ENCODE data around the gene MYO16. TPM values are rescaled to one million over a fixed set of nuclear protein-coding genes. Genes with fewer than 3 reads are reported as not detected.
"Not testable (repeated sequence)": the region's sequence is repeated elsewhere in the genome, so short reads cannot be mapped to it uniquely, and the experiment has no call there.

MYO16 gene
- polyA plus RNA-seq, 1 donor: 14.5 TPM

DNA sequence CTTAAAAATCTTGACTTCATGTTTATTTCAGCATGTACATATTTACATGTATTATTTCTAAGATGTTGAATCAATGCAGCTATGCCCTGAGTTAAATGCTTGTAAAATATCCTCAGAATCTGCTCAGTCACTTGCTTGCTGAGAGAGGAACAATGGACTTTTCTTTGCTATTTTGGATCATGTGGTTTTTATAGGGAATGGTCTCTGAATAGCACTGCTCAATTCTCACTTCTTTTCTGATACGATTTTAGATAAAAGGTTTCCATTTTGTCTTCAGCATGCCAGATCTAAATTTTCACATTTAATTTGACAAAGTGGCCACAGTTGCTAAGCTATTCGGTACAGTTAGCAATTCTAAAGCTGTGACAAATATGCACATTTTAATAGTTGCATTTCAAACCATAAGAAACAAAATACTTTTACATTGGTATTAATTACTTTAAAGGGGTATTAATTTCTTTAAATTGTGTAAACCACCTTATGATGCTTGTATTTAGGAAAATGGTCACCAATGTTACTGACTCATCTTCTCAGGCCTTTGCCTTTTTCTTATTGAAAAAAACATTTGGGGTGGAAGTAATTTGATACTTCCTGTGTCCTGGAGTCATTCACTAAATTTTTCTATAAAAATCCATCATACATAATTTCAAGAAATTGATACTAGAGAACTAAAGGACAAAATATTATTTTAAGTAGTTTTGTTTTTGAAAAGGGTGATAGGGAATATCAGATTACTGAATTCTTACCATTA, 113.5 kb downstream of the MYO16 start:
- DNase-seq (ENCODE audit: low read depth): no peak

DNA sequence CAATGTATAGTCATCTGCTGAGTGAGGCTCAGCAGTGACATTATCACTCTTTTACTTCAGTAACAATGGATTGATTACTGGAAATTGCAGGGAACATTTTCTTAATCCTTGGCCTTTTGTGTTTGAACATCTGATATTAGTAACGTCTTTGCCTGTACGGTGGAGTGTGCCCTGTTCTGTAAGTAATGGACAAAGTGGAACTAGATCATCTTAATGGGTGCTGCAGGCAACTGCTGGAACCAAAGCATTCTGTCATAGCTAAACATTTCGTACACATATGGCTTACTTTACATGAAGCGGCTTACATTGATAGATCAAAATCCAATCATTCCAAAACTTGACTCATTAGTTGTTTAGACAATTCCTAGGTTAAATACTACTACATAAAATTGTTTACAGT, 114.1 kb downstream of the MYO16 start:
- no peak for DNase-seq (ENCODE audit: low read depth)

GRCh38 chr13:108747843-108748242, 118.4 kb downstream of the MYO16 start:
- no peak for DNase-seq (ENCODE audit: low read depth)

DNA sequence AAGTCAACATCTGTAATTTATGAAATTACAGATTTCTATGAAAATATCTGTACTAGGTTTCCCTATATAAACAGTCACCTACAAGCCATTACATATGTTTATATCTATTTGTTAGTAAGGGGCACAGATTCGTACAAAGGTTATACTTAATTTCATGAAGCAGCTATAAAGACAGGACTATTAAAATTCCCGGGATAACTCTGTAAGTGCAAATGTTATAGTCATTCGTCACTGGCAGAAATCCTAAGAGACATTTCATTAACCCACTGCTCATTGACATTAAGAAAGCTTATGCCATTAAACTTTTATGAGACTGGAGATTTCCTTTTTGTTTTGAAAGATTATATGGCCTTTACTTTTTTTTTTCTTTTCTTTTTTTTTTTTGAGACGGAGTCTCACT, 122.9 kb downstream of the MYO16 start:
- no peak for DNase-seq (ENCODE audit: low read depth)

DNA sequence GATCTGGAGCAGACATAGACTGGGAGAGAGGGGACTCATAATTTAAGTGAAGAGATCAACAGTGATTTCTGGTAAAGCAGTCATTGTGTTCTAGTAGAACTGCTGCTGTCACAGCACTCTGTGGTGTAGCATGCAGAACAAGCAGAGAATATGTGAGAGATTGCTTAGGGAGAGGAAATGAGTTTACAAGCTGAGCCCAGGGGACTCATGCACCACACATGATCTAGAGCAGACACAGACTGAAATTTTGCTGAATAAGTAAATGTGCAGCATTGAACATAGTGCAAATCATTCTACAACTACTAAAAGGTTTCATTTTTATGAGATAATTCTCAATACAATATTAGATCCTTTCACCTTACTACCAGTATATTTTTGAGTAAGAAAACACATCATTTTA, 125.7 kb downstream of the MYO16 start:
- peak; percentile 29 for DNase-seq (ENCODE audit: low read depth)

GRCh38 chr13:108760129-108760528, 130.7 kb downstream of the MYO16 start:
- no peak for DNase-seq (ENCODE audit: low read depth)

DNA sequence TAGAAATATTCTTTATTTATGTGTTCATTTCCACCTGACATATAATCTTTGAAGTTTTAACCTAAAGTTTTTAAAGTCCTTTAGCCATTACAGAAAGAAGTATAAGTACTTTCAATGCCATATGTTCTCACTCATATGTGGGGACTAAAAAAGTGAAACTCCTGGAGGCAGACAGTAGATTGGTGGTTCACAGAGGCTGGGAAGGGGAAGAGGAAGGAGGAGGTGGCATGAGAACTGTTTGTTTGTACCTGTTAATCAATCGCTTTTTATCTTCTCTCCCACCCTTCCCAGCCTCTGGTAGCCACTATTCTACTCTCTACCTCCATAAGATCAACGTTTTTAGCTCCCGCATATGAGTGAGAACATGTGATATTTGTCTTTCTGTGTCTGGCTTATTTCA, 131.1 kb downstream of the MYO16 start:
- no peak for DNase-seq (ENCODE audit: low read depth)

DNA sequence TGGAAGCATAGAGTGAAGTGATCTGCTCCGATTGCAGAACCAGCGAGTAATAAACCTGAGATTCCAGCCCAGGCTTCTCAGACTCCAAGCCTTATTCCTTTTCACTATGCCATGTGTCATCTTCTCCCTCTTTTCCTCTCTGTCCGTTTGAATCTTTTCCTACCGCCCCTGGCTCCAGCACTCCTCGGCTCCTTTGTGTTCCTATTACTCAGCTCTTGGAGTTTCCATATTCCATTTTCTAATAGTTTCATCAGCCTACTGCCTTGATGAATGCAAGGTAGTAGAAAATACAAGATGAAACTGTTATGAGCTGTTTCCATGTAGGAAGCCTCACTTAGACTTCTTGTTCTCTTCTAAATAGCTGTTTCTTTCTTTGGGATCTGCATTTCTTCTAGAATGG, 138.6 kb downstream of the MYO16 start:
- no peak for DNase-seq (ENCODE audit: low read depth)

DNA sequence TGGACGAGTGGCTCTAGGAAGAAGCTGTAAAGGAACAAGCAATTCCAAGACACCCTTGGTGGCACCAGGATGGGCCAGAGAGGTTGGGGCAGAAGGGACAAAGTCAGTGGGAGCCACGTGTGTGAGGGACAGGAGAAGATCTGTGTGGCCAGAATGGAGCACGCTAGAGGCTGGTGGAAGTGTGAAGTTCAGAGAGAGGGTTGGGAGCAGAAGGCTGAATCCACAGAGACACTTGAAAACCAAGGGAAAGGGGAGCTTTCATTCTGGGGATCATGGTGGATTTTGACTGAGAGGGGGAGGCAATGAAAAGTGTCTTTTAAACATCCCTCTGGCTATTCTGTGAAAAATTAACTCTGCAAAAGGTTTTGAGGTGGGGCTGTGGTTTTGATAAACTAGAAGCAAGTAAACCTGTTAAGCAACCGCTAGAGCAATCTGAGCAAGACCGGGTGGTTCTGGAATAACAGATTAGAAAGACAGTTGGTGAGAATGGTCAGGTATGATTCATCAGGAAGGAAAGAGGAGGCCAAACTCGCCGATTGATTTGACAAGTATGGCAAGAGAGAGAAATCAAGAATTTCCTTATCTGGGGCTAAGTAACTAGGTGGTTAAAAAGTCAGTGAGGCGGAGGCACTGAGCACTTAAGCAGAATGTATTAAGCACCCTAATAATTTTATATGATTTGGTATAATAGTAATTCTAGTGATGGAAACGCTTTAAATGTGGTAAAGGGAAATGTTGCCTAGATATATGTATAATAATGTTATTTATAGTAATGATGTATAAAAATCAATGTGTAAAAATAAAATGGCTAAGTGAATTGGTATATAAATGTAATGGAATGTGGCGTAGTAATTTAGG, 140.0 kb downstream of the MYO16 start:
- no peak for DNase-seq (ENCODE audit: low read depth)

DNA sequence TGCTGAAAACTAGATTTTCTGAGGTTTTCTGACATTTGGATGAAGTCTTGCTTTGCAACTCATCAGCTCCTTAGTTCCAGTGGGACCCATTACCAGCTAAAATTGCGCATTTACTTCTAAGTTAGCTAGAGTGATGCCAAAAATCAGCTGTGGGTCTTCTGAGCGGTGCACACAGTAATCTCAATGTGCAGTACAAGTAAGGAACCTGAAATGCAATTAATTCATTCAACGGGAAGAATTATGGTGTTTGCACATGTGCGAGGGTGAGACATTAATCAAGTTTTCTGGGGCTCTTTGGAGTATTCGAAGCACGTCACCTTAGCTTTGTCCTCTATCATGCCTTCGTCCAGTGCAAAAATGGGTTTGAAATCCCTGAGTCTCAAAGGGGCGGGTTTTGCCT, 146.2 kb downstream of the MYO16 start:
- DNase-seq (ENCODE audit: low read depth): no peak

GRCh38 chr13:108776650-108777049, 147.2 kb downstream of the MYO16 start:
- DNase-seq (ENCODE audit: low read depth): no peak

DNA sequence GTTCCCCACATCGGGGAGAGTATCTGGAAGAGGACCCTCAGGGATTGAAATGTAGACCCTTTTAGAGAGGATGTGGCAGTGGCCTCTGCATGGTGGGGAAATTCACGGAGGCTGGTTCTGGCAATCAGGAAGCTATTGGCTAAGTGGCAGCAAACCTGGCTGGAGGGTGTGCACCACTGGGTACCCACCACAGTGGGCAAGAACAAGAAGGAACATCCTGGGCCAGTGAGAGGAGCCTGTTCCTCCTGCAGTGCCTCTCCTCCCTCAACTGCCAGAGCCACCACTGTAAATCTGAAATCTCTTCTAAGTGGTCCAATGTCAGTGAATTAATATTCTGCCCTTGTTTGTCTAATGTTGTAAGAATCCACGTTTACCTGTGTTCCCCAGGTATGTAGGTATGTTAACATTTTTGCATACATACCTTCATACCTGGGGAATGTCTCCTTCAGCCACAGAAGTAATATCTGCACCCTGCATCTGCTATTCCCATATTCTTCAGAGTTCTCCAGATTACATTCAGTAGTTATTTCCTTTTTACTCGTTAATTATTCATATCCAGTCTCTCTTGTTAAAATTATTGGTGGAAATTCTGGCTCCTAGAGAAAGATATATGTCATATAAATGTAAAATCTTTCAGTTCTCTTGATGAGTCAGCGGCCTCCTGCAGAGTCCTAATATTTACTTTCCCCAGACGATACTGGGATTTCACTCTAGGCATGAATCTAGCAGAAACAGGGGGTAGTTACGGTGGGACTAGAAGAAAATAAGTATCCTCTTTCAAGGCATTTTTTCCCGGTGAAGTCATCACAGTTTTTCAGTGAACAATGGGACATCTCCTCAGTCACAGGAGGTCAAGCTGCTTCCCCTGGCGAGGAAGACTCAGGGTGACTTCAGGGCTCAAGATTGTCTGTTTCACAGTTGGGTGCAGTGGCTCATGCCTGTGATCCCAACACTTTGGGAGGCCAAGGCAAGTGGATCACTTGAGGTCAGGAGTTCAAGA, 148.3 kb downstream of the MYO16 start:
- no peak for DNase-seq (ENCODE audit: low read depth)

- no peak for DNase-seq (ENCODE audit: low read depth)
Observed at GRCh38 chr13:108779308-108779707, 149.9 kb downstream of the MYO16 start.

GRCh38 chr13:108780706-108781105, 151.3 kb downstream of the MYO16 start:
- DNase-seq (ENCODE audit: low read depth): no peak

DNA sequence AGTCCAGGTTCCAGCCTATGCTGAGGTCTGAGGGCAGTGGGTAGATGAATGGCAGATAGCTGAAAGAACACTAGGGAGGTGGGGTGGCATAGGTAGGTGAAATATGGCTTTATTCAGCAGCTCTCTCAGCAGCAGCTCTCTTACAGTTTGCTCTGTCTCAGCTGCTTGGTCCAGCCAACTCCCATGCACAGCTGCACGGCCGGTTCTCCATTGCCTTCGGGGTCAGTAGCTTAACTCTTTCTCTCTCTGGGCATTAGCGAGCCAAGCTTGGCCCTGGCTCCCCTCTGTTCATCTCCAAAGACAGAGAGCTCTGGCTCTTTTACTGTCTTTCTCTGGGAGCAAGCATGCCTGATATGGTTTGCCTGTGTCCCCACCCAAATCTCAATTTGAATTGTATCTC, 151.9 kb downstream of the MYO16 start:
- no peak for DNase-seq (ENCODE audit: low read depth)

DNA sequence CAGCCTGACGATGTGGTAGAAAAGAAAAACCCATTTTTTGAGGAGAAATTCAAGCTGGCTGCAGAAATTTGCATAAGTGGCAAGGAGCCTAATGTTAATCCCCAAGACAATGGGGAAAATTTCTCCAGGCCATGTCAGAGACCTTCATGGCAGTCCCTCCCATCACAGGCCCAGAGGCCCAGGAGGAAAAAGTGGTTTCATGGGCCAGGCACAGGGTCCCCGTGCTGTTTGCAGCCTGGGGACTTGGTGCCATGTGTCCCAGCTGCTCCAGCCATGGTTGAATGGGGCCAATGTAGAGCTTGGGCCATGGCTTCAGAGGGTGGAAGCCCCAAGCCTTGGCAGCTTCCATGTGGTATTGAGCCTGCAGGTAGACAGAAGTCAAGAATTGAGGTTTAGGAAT, 153.1 kb downstream of the MYO16 start:
- not testable (repeated sequence) for DNase-seq (ENCODE audit: low read depth)

GRCh38 chr13:108785844-108786243, 156.4 kb downstream of the MYO16 start:
- DNase-seq (ENCODE audit: low read depth): no peak

DNA sequence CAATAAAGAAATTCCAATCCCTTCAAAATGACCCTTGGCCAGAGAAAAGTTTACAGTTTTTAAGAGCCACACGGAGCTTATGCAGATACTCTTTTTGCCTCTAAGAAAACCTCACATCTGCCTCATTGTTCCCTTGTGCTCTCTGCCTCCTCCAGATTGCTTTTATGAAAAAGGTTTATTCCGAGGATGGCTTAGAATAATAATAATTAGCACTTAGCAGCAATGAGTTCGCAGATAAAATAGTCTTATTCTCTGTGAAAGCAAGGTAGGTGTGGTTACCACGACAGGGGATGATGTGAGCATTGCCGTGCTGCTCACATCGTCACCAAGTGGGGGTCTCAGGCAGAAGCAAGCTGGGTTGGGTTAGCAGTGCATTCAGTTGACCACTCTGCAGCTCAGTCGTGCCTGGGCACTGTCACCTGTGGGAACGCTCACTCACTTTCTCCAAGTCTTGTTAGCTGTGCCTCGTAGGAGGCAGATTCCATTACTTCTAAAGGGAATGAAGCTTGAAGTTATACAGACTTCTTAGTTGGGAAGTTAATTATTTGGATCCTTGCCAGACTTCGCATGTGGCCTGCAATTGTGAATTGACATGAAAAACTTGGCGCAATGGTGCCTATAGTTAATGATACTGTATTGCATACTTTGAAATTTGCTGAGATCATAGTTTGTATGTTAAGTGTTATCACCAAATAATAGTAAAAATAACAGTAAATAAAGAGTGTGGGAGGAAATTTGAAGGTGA, 157.2 kb downstream of the MYO16 start:
- DNase-seq (ENCODE audit: low read depth): no peak

DNA sequence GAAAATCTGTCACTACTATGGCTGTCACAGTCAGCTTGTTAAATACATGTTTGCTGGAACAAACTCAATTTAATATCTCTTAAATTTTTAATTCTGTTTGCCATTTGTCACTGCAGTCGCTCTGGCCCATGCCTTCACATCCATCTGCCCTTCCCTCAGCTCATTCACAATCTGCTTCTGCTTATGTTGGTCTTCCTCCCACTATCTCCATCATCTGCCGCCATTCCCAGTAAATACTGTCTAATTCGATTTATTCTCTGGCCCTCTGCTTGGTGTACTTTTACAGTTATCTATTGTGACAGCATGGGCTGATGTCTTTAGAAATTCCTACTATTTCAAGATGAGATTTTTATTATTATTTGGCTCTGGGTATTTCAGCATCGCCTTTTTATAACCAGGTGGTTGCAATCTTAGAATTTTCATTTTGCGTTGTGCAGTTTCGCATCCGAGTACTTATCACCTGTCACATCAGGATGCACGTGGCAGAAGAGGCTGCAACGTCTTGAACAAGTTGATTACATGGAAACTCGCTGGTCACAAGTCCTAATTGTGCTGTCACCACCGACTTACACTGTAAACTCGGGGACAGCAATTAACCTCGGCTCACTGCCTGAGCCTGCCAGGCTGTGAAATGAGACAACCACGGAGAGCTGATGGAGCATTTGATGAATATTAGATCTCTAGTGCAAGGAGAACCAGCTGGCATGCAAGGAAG, 158.4 kb downstream of the MYO16 start:
- DNase-seq (ENCODE audit: low read depth): no peak

- DNase-seq (ENCODE audit: low read depth): no peak
Observed at GRCh38 chr13:108789476-108789875, 160.1 kb downstream of the MYO16 start.

- DNase-seq (ENCODE audit: low read depth): no peak
Observed at GRCh38 chr13:108795841-108796240, 166.4 kb downstream of the MYO16 start.

All from forelimb muscle (tissue), 1 donor.